ENCODE data around the gene NGF.

NGF gene

GRCh38 chr1:115278211-115278610 is 59.8 kb downstream of the NGF start:
- DNase-seq, result no peak

GRCh38 chr1:115277276-115277675 is 60.8 kb downstream of the NGF start:
- no peak for DNase-seq

- DNase-seq, result no peak
These were observed 62.8 kb downstream of the NGF start for GRCh38 chr1:115275216-115275615.

GRCh38 chr1:115274467-115274866 is 63.6 kb downstream of the NGF start:
- DNase-seq, result no peak

GRCh38 chr1:115266729-115267421 is 71.2 kb downstream of the NGF start:
- DNase-seq, result no peak

- DNase-seq, result no peak
These were observed 73.0 kb downstream of the NGF start for GRCh38 chr1:115265099-115265498.

- no peak for DNase-seq
These were observed 75.2 kb downstream of the NGF start for GRCh38 chr1:115262886-115263285.

GRCh38 chr1:115261496-115261895 is 76.6 kb downstream of the NGF start:
- DNase-seq, result no peak

GRCh38 chr1:115258302-115258866 is 79.7 kb downstream of the NGF start:
- no peak for DNase-seq

GRCh38 chr1:115257591-115257990 is 80.5 kb downstream of the NGF start:
- DNase-seq, result no peak

GRCh38 chr1:115255154-115255553 is 82.9 kb downstream of the NGF start:
- DNase-seq, result no peak

GRCh38 chr1:115252585-115252984 is 85.5 kb downstream of the NGF start:
- no peak for DNase-seq

GRCh38 chr1:115251856-115252255 is 86.2 kb downstream of the NGF start:
- DNase-seq, result no peak

GRCh38 chr1:115251340-115251748 is 86.7 kb downstream of the NGF start:
- DNase-seq, result no peak

GRCh38 chr1:115246526-115246925 is 91.5 kb downstream of the NGF start:
- no peak for DNase-seq

GRCh38 chr1:115245227-115245626 is 92.8 kb downstream of the NGF start:
- no peak for DNase-seq

GRCh38 chr1:115242543-115242942 is 95.5 kb downstream of the NGF start:
- no peak for DNase-seq

GRCh38 chr1:115241309-115241708 is 96.7 kb downstream of the NGF start:
- no peak for DNase-seq

- DNase-seq, result no peak
These were observed 97.8 kb downstream of the NGF start for GRCh38 chr1:115240297-115240696.

- DNase-seq, result no peak
These were observed 98.6 kb downstream of the NGF start for GRCh38 chr1:115239426-115239825.

- DNase-seq, result no peak
These were observed 99.0 kb downstream of the NGF start for GRCh38 chr1:115239148-115239422.

- no peak for DNase-seq
These were observed 99.5 kb downstream of the NGF start for GRCh38 chr1:115238336-115239147.

- DNase-seq, result no peak
These were observed 100.5 kb downstream of the NGF start for GRCh38 chr1:115237507-115237906.

GRCh38 chr1:115237023-115237422 is 101.0 kb downstream of the NGF start:
- no peak for DNase-seq

Measured in MV-4-11 (cell line).